GM23338 (cell line): Measurements from ENCODE around the gene CADPS2. TPM values are rescaled to one million over a fixed set of nuclear protein-coding genes. Genes with fewer than 3 reads are reported as not detected.
A peak's percentile ranks its signal among the peaks of the same experiment; 100 is the strongest.

Source experiments
- ATAC-seq: fragments of 200-7000 bp; cut with Tn5 transposase; 3 replicates; pipeline ENCODE4 v1.9.1; 2020
- DNase-seq: peaks from one replicate; pipeline ENCODE4 v3.0.0-alpha.2; 2015; ENCODE audit warnings: low spot score
- H2AFZ ChIP-seq: fragments of 200-600 bp; sonication (generic); 2 replicates; pipeline ENCODE4 v1.8.0; 2016; ENCODE audit warnings: antibody characterized with exemption, mild to moderate bottlenecking, moderate library complexity
- H3F3A ChIP-seq: fragments of 200-600 bp; sonication (generic); replicated peaks from 2 replicates; pipeline ENCODE4 v1.8.0; 2017; ENCODE audit warnings: antibody characterized with exemption, mixed run types, low read depth
- H3K27ac ChIP-seq: fragments of 200-600 bp; sonication (generic); 2 replicates; pipeline ENCODE4 v1.6.1; 2016; ENCODE audit warnings: low read depth
- H3K27me3 ChIP-seq: fragments of 200-600 bp; sonication (generic); 2 replicates; pipeline ENCODE4 v1.8.0; 2016; ENCODE audit warnings: mild to moderate bottlenecking, mixed run types, moderate library complexity; ENCODE audit not compliant: insufficient read depth
- H3K36me3 ChIP-seq: fragments of 200-600 bp; sonication (generic); 2 replicates; pipeline ENCODE4 v1.8.0; 2016; ENCODE audit warnings: mild to moderate bottlenecking; ENCODE audit not compliant: insufficient read depth
- H3K4me1 ChIP-seq: fragments of 200-600 bp; sonication (generic); 2 replicates; pipeline ENCODE4 v1.8.0; 2016; ENCODE audit warnings: mild to moderate bottlenecking, moderate library complexity; ENCODE audit not compliant: insufficient read depth
- H3K4me2 ChIP-seq: fragments of 200-600 bp; sonication (generic); 2 replicates; pipeline ENCODE4 v1.7.1; 2017; ENCODE audit warnings: mixed run types
- H3K4me3 ChIP-seq: fragments of 200-600 bp; sonication (generic); 2 replicates; pipeline ENCODE4 v1.6.1; 2016; ENCODE audit warnings: mixed run types
- H3K79me2 ChIP-seq: fragments of 200-600 bp; sonication (generic); replicated peaks from 2 replicates; pipeline ENCODE4 v1.8.0; 2017; ENCODE audit warnings: mild to moderate bottlenecking; ENCODE audit not compliant: insufficient read depth
- H3K9me2 ChIP-seq: fragments of 200-600 bp; sonication (generic); 2 replicates; pipeline ENCODE4 v1.8.0; 2017; ENCODE audit not compliant: insufficient read depth
- H4K20me1 ChIP-seq: fragments of 200-600 bp; sonication (generic); replicated peaks from 2 replicates; pipeline ENCODE4 v1.8.0; 2017; ENCODE audit warnings: mild to moderate bottlenecking; ENCODE audit not compliant: insufficient read depth
- H3K27ac Mint-ChIP-seq: 2 replicates; pipeline ENCODE4 v1.8.0; 2020; ENCODE audit warnings: inconsistent platforms, mild to moderate bottlenecking, moderate library complexity, mixed read lengths
- H3K27me3 Mint-ChIP-seq: 3 replicates; pipeline ENCODE4 v1.8.0; 2022; ENCODE audit warnings: low read depth, mild to moderate bottlenecking, moderate library complexity, mixed read lengths, inconsistent platforms; ENCODE audit not compliant: insufficient read depth, poor library complexity
- H3K36me3 Mint-ChIP-seq: 3 replicates; pipeline ENCODE4 v1.8.0; 2021; ENCODE audit warnings: low read depth, mild to moderate bottlenecking, inconsistent platforms, moderate library complexity, mixed read lengths
- H3K4me1 Mint-ChIP-seq: 3 replicates; pipeline ENCODE4 v1.8.0; 2020; ENCODE audit warnings: mild to moderate bottlenecking, inconsistent platforms, mixed read lengths
- H3K4me3 Mint-ChIP-seq: 3 replicates; pipeline ENCODE4 v1.8.0; 2021; ENCODE audit warnings: moderate library complexity, mild to moderate bottlenecking, inconsistent platforms, mixed read lengths
- H3K9me3 Mint-ChIP-seq: 3 replicates; pipeline ENCODE4 v1.8.0; 2020; ENCODE audit warnings: moderate library complexity, mild to moderate bottlenecking, inconsistent platforms, mixed read lengths
- CREB1 ChIP-seq: fragments of 250-450 bp; sonication (Bioruptor Pico); IDR thresholded peaks from 2 replicates; pipeline ENCODE4 v1.5.0; 2020; ENCODE audit warnings: low read depth, mild to moderate bottlenecking, moderate library complexity
- CTCF ChIP-seq, 2 experiments: fragments of 200-600 bp in 1 of 2; sonication (generic) in 1 of 2; conservative IDR thresholded peaks; 2 replicates each; pipeline versions ENCODE4 v1.5.1 to v1.6.1; 2016 to 2017; ENCODE audit warnings: antibody characterized with exemption in 2 of 2, low read depth in 2 of 2, mild to moderate bottlenecking in 2 of 2, moderate library complexity in 1 of 2
- ETS1 ChIP-seq: IDR thresholded peaks from 2 replicates; pipeline ENCODE4 v1.6.1; 2016; ENCODE audit warnings: antibody characterized with exemption
- EZH2 ChIP-seq: fragments of 200-600 bp; sonication (generic); IDR thresholded peaks from one replicate; pipeline ENCODE4 v1.8.0; 2017; ENCODE audit warnings: antibody characterized with exemption, mild to moderate bottlenecking, low read depth; ENCODE audit not compliant: unreplicated experiment
- EZH2phosphoT487 ChIP-seq: fragments of 200-600 bp; sonication (generic); IDR thresholded peaks from one replicate; pipeline ENCODE4 v1.8.1; 2018; ENCODE audit warnings: antibody characterized with exemption; ENCODE audit not compliant: unreplicated experiment
- JUNB ChIP-seq: IDR thresholded peaks from one replicate; pipeline ENCODE4 v1.6.1; 2016; ENCODE audit warnings: antibody characterized with exemption; ENCODE audit not compliant: unreplicated experiment
- NANOG ChIP-seq: IDR thresholded peaks from 2 replicates; pipeline ENCODE4 v1.6.1; 2016; ENCODE audit warnings: antibody characterized with exemption, borderline replicate concordance
- POLR2AphosphoS5 ChIP-seq: IDR thresholded peaks from 2 replicates; pipeline ENCODE4 v1.6.1; 2016; ENCODE audit warnings: antibody characterized with exemption, low read depth
- REST ChIP-seq: IDR thresholded peaks from one replicate; pipeline ENCODE4 v1.6.1; 2018; ENCODE audit warnings: antibody characterized with exemption; ENCODE audit not compliant: unreplicated experiment
- STAT1 ChIP-seq: IDR thresholded peaks from one replicate; pipeline ENCODE4 v1.6.1; 2016; ENCODE audit warnings: antibody characterized with exemption; ENCODE audit not compliant: unreplicated experiment
- ZNF114 ChIP-seq: fragments of 250-450 bp; sonication (Bioruptor Pico); IDR thresholded peaks from 2 replicates; pipeline ENCODE4 v1.5.0; 2020; ENCODE audit warnings: mild to moderate bottlenecking, moderate library complexity
- ZNF331 ChIP-seq: fragments of 250-450 bp; sonication (Bioruptor Pico); IDR thresholded peaks from 2 replicates; pipeline ENCODE4 v1.5.0; 2020; ENCODE audit warnings: low read depth, mild to moderate bottlenecking, moderate library complexity
- ZNF462 ChIP-seq: fragments of 250-450 bp; sonication (Bioruptor Pico); IDR thresholded peaks from 2 replicates; pipeline ENCODE4 v1.5.0; 2020; ENCODE audit warnings: mild to moderate bottlenecking, moderate library complexity
- polyA plus RNA-seq: library from polyadenylated mRNA; unstranded; fragments of >200 nt; fragmentation: Nextera tagmentation; extraction: Ambion mirVana; gene quantifications from 2 replicates; pipeline ENCODE4 v1.2.1, GENCODE V29; 2016
- total RNA-seq: library from RNA; depleted of rRNA; stranded (reverse); fragments of >200 nt; shearing (Covaris generic); gene quantifications from 2 replicates; pipeline ENCODE4 v1.2.3, GENCODE V29; 2014

CADPS2 gene
- total and polyA plus RNA-seq, 2 experiments from 2014 or later, result 16.3 to 36.9 TPM

GRCh38 chr7:122717356-122718089 lies 168.7 kb downstream of the CADPS2 start:
- Histone ChIP-seq H4K20me1 (no peaks in the 10 kb centered on the region), H3K27ac (no peak overlapping the region), H3K4me3 (no peak overlapping the region), H3K4me2 (no peak overlapping the region), H3K9me2 (peaks cover 9% of the 10 kb centered on the region; the same call in 1 of the 2 replicates), H3F3A (no peaks in the 10 kb centered on the region), H3K36me3 (no peaks in the 10 kb centered on the region), H3K79me2 (0 out of 2 replicates have a peak, but pooled peaks cover 5% of the 10 kb centered on the region), H3K4me1 (no peaks in the 10 kb centered on the region; the same call in 1 of the 2 replicates), H2AFZ (no peak overlapping the region), H3K27me3 (no peaks in the 10 kb centered on the region)
- Mint-ChIP-seq H3K9me3 (no peaks in the 10 kb centered on the region), H3K36me3 (no peaks in the 10 kb centered on the region; the same call in 2 of the 3 replicates), H3K27me3 (peaks cover 3% of the 10 kb centered on the region), H3K27ac (peak overlapping the region; percentile 86; the same call in 1 of the 2 replicates), H3K4me1 (peaks cover 29% of the 10 kb centered on the region), H3K4me3 (no peak overlapping the region)
- DNase-seq, result no peak
- no peak for ATAC-seq
- TF ChIP-seq ZNF114 (CRISPR knock-in tag) (no peak), ZNF462 (CRISPR knock-in tag) (no peak), JUNB (no peak), CTCF (conservative IDR thresholded peaks at IDR 0.05; ENCODE audit: low read depth in 2 of 2) (no peak), CREB1 (no peak), ETS1 (no peak), EZH2phosphoT487 (no peak), POLR2AphosphoS5 (no peak), ZNF331 (CRISPR knock-in tag) (no peak), STAT1 (no peak), NANOG (no peak), EZH2 (no peak), REST (no peak)
